Retinal pigment epithelial cell (primary cell): ENCODE measurements around the gene CLDN20.
"Not testable (repeated sequence)": the region's sequence is repeated elsewhere in the genome, so short reads cannot be mapped to it uniquely, and the experiment has no call there.

Experiments
- DNase-seq: peaks from one replicate; pipeline ENCODE4 v3.0.0-alpha.2; 2010; ENCODE audit warnings: low read depth
- H3K4me3 ChIP-seq: 2 replicates; pipeline ENCODE4 v1.5.1; 2011; ENCODE audit warnings: mild to moderate bottlenecking, low read length, control low read depth, moderate library complexity
- CTCF ChIP-seq: conservative IDR thresholded peaks from 2 replicates; pipeline ENCODE4 v1.5.1; 2011; ENCODE audit warnings: low read depth, low read length, control low read depth, inconsistent platforms

CLDN20 gene

GRCh38 chr6:155309150-155309549 is 45.3 kb downstream of the CLDN20 start:
- H3K4me3 ChIP-seq: no peak overlapping the region
- DNase-seq: no peak
- no peak for TF ChIP-seq CTCF

DNA sequence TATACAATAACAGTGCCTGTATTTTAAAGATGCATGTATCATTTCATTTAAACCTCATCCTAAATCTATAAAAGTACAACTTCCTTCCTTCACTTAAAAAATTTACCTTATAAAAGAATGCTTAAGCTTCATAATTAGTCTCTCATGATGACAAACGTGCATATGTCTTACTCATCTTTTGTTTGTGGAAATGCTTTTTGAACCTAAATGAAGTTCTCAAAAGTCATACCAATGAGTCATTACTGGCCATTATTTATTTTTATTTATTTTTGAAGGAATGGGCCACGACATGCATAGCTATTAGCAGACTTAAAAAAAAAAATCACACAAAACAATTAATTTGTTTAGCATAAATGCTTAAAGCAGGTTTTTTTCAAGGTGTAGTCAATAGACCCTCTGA is 46.8 kb downstream of the CLDN20 start:
- no peak for TF ChIP-seq CTCF
- H3K4me3 ChIP-seq: no peak overlapping the region
- no peak for DNase-seq

DNA sequence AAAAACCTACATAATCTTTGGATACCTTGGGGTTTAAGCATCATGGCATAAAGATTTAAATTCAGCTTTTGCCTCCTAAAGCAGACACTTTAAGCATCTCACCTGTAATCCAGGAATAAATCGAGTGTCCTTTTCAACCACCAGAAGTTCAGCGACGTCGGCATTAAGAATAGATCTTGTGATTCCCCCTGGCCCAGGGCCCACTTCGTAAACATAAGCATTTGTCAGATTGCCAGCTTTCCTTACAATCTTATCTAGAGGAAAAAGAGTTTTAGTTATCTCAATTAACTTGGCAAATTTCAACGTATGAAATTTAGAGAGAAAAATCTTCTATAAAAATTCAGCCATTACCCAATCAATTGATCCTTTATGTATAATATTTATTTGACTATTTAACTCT is 47.3 kb downstream of the CLDN20 start:
- DNase-seq: peak; percentile 44
- TF ChIP-seq CTCF: no peak

GRCh38 chr6:155311583-155311982 is 47.8 kb downstream of the CLDN20 start:
- DNase-seq: no peak
- no peak overlapping the region for H3K4me3 ChIP-seq
- TF ChIP-seq CTCF: no peak

More for the DNA sequence above, 47.3 kb downstream of the CLDN20 start:
- H3K4me3 ChIP-seq: no peak overlapping the region

- H3K4me3 ChIP-seq: peak overlapping the region; percentile 86
- DNase-seq: not testable (repeated sequence)
Observed at GRCh38 chr6:155312950-155313349, 49.1 kb downstream of the CLDN20 start.

GRCh38 chr6:155313602-155314091 is 49.8 kb downstream of the CLDN20 start:
- DNase-seq: no peak
- TF ChIP-seq CTCF: no peak
- H3K4me3 ChIP-seq: peak overlapping the region; percentile 86

DNA sequence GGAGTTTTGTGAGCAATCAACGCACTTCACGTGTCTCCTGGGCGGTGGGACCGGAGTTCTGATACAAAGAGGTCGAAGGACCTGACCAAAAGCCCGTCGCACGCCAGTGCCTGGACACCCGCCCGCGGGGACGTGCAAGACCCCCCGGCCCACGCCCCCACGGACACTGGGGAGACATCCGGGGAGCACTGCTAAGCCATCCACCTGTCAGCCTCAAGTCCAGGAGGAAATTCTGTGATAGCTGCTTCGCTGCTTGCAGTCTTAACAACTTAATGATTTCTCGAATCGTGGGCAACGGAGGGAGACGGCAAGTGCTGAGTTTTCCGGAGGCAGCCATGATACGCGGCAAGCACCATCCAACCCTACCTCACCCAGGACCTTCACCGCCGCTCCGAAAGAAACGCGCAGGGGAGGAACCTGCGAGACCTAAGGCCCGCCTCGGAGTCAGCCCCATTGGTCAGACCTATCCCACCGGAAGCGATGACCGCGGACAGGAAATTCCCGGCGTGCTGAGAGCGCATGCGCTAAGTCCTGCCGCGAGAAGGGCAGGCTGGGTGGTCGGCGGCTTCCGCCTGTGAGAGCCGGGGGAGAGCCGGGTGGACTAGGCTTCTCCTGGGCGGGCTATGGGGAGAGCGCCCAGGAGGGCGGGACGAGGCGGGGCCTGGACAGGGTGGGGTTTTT is 50.4 kb downstream of the CLDN20 start, which contains the start of gene TFB1M:
Gene TFB1M (minus strand): TSS at position 393 of the 681 bp plus-strand sequence. CDS start 56 bp downstream, at position 337.
- no peak for TF ChIP-seq CTCF
- peak; percentile 96 for DNase-seq
- H3K4me3 ChIP-seq: peak within 1 kb of the TSS; percentile 86
